DMS53 treated with DMSO at 0.1 percent for 48 hours (cell line): ENCODE results near the gene OR1B1.
"Not testable (repeated sequence)": the region's sequence is repeated elsewhere in the genome, so short reads cannot be mapped to it uniquely, and the experiment has no call there.

Experiments
- DNase-seq: peaks from one replicate; lab custom pipeline; 2025; ENCODE audit not compliant: unreplicated experiment; lab: John Stamatoyannopoulos, UW

The OR1B1 gene

GRCh38 chr9:122657527-122657926 lies at the start of gene OR1B1:
OR1B1 (minus strand) TSS chr9:122657627.
- no peak for DNase-seq

DNA sequence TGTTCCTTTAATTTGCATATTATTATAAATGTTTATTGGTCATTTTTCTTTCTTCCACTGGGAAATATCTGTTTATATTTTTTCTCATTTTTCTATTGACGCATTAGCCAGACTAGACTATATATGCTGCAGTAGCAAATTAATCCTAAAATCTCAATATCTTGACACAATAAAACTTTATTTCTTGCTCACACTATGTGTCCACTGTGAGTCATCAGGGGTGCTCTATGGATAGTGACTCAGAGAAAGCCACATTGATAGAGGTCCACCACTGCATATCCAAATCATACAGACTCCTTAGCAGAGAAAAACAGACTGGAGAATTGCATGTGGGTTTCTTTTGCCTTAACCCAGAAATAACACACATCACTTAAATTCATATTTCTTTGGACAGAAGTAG lies 38.3 kb upstream of the OR1B1 start:
- no peak for DNase-seq

- no peak for DNase-seq
These were observed 27.4 kb upstream of the OR1B1 start for GRCh38 chr9:122684851-122685250.

DNA sequence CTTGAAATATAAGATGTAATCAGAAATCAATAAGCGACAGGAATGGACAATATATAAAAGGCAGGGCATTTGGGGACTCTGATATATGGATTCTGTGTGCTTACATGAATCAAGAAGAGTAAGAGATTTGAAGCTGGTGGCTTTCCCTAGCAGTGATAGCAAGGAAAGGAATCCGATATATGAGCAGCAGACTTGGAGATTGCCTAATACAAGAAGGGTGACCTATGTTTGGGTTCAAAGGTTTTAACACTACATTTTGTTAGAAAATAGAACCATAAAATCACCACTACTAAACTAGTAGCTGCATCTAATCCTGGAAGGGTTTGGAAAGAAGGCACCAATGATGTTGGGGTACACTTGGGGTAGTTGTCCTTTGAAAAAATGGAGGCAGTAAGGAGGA lies 15.1 kb upstream of the OR1B1 start:
- DNase-seq, result no peak

DNA sequence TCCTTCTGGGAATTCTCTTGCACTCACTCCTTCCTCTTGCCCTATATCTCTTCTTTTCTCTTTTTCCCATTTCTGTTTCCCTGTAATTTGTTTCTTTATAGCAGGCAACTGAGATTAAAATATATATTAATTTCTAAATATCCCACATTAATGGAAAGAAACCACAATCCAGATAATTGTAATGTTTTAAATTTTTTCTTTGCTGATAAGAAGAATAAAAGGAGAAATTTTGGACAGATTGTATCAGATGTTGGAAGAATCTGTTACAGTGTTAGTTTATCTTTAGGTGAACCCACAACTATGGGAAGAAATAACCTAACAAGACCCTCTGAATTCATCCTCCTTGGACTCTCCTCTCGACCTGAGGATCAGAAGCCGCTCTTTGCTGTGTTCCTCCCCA lies 4.0 kb upstream of the OR1B1 start, which contains the start of gene OR1L1:
TSS of gene OR1L1 (plus strand) at position 301 of the 400 bp plus-strand sequence. CDS start at position 301, 0 bp downstream.
- DNase-seq, result no peak

- DNase-seq, result no peak
These were observed 1.0 kb downstream of the OR1B1 start for GRCh38 chr9:122656378-122656777.

GRCh38 chr9:122642226-122642625 lies 15.2 kb downstream of the OR1B1 start:
- DNase-seq, result no peak

- no peak for DNase-seq
These were observed 37.4 kb downstream of the OR1B1 start for GRCh38 chr9:122619996-122620395.

- no peak for DNase-seq
These were observed 43.1 kb downstream of the OR1B1 start, which contains the start of gene OR1Q1 for GRCh38 chr9:122614362-122614761. OR1Q1 (plus strand) TSS chr9:122614738; CDS start chr9:122614738, 0 bp downstream.

- no peak for DNase-seq
These were observed 47.6 kb downstream of the OR1B1 start for GRCh38 chr9:122609804-122610203.

GRCh38 chr9:122606587-122606986 lies 50.8 kb downstream of the OR1B1 start:
- no peak for DNase-seq

GRCh38 chr9:122605691-122606090 lies 51.7 kb downstream of the OR1B1 start:
- DNase-seq, result no peak

- not testable (repeated sequence) for DNase-seq
These were observed 74.1 kb downstream of the OR1B1 start, which contains the start of gene OR1L8 for GRCh38 chr9:122583284-122583683. OR1L8 (minus strand) TSS chr9:122583384; CDS start chr9:122568477, 14,907 bp downstream.

GRCh38 chr9:122580360-122580759 lies 77.1 kb downstream of the OR1B1 start:
- DNase-seq, result no peak

DNA sequence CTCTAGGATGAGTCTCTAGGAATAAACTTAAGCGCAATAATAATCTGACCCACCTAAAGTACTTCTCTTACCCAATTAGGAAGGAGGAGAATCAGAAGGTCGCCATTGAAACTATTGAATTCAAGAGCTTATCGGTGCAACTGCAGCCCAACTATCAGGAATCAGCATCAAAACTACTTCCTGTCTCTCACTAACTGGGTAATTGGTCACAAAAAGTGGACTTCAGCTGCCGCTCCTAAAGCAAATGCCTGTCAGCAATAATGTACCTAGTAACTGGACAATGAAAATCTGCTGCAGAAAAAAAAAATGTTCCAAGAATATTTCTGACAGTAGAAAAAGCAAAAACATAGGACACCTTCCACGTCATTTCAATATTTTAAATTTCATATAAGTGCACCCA lies 77.6 kb downstream of the OR1B1 start:
- DNase-seq, result no peak
